KMS-11 (cell line): ENCODE measurements around the gene PPARG.
A peak's percentile ranks its signal among the peaks of the same experiment; 100 is the strongest.

Experiments used
- H2AFZ ChIP-seq: fragments of 200-600 bp; sonication (generic); 2 replicates; pipeline ENCODE4 v1.6.1; 2016; ENCODE audit warnings: antibody characterized with exemption, mixed run types, low read depth
- H3K27ac ChIP-seq: fragments of 200-600 bp; sonication (generic); 2 replicates; pipeline ENCODE4 v1.6.1; 2016; ENCODE audit warnings: mild to moderate bottlenecking, mixed run types
- H3K27me3 ChIP-seq: fragments of 200-600 bp; sonication (generic); 2 replicates; pipeline ENCODE4 v1.6.1; 2017; ENCODE audit warnings: mild to moderate bottlenecking, low read depth, mixed run types, moderate library complexity; ENCODE audit not compliant: insufficient read depth
- H3K36me3 ChIP-seq: fragments of 200-600 bp; sonication (generic); 2 replicates; pipeline ENCODE4 v1.6.1; 2017; ENCODE audit warnings: mild to moderate bottlenecking, mixed run types; ENCODE audit not compliant: insufficient read depth
- H3K4me1 ChIP-seq: fragments of 200-600 bp; sonication (generic); 2 replicates; pipeline ENCODE4 v1.6.1; 2016; ENCODE audit warnings: mild to moderate bottlenecking, low read depth, mixed run types; ENCODE audit not compliant: poor library complexity, severe bottlenecking
- H3K4me2 ChIP-seq: fragments of 200-600 bp; sonication (generic); 2 replicates; pipeline ENCODE4 v1.7.0; 2016; ENCODE audit warnings: mild to moderate bottlenecking, mixed run types
- H3K4me3 ChIP-seq: fragments of 200-600 bp; sonication (generic); IDR thresholded peaks from 2 replicates; pipeline ENCODE4 v1.6.1; 2017; ENCODE audit warnings: low read depth, low read length, mixed read lengths; ENCODE audit not compliant: insufficient read depth
- H3K79me2 ChIP-seq: fragments of 200-600 bp; sonication (generic); 2 replicates; pipeline ENCODE4 v1.6.1; 2016; ENCODE audit warnings: low read depth, mixed run types; ENCODE audit not compliant: insufficient read depth
- H3K9ac ChIP-seq: fragments of 200-600 bp; sonication (generic); 2 replicates; pipeline ENCODE4 v1.6.1; 2016; ENCODE audit warnings: mild to moderate bottlenecking, mixed run types
- H4K20me1 ChIP-seq: fragments of 200-600 bp; sonication (generic); 2 replicates; pipeline ENCODE4 v1.6.1; 2016; ENCODE audit warnings: mild to moderate bottlenecking, mixed run types; ENCODE audit not compliant: insufficient read depth
- CTCF ChIP-seq: fragments of 200-600 bp; sonication (generic); conservative IDR thresholded peaks from 2 replicates; pipeline ENCODE4 v1.6.1; 2017; ENCODE audit warnings: low read depth, mild to moderate bottlenecking, antibody characterized with exemption, low read length, moderate library complexity, mixed read lengths

PPARG gene

GRCh38 chr3:12479919-12480427 is 191.1 kb downstream of the PPARG start:
- Histone ChIP-seq H2AFZ (peak overlapping the region; percentile 66), H3K4me2 (no peak overlapping the region), H3K36me3 (no peaks in the 10 kb centered on the region), H4K20me1 (no peaks in the 10 kb centered on the region), H3K27me3 (no peaks in the 10 kb centered on the region), H3K9ac (no peak overlapping the region), H3K27ac (no peak overlapping the region), H3K79me2 (peaks cover under 1% of the 10 kb centered on the region; the same call in 1 of the 2 replicates), H3K4me1 (peaks cover 5% of the 10 kb centered on the region), H3K4me3 (no peak overlapping the region)
- peak; percentile 73 for TF ChIP-seq CTCF

GRCh38 chr3:12483410-12483809 is 194.5 kb downstream of the PPARG start:
- H3K4me2 ChIP-seq, result peak overlapping the region; percentile 64
- H3K27ac ChIP-seq, result peak overlapping the region; percentile 77
- H3K4me3 ChIP-seq, result peak overlapping the region; percentile 54
- H3K9ac ChIP-seq, result peak overlapping the region; percentile 82
- no peaks in the 10 kb centered on the region for H4K20me1 ChIP-seq
- peaks cover 12% of the 10 kb centered on the region for H3K79me2 ChIP-seq
- H3K36me3 ChIP-seq, result no peaks in the 10 kb centered on the region
- peaks cover 12% of the 10 kb centered on the region for H3K4me1 ChIP-seq
- no peak for TF ChIP-seq CTCF
- peak overlapping the region; percentile 89 for H2AFZ ChIP-seq
- H3K27me3 ChIP-seq, result no peaks in the 10 kb centered on the region

- peak overlapping the region; percentile 82 for H3K9ac ChIP-seq
- H3K4me2 ChIP-seq, result peak overlapping the region; percentile 64
- no peaks in the 10 kb centered on the region for H3K27me3 ChIP-seq
- peak overlapping the region; percentile 54 for H3K4me3 ChIP-seq
- H3K79me2 ChIP-seq, result peaks cover 12% of the 10 kb centered on the region
- H3K4me1 ChIP-seq, result peaks cover 12% of the 10 kb centered on the region
- no peaks in the 10 kb centered on the region for H4K20me1 ChIP-seq
- peak overlapping the region; percentile 89 for H2AFZ ChIP-seq
- TF ChIP-seq CTCF, result no peak
- peak overlapping the region; percentile 77 for H3K27ac ChIP-seq
- H3K36me3 ChIP-seq, result no peaks in the 10 kb centered on the region
Measured at GRCh38 chr3:12483872-12484197, 195.0 kb downstream of the PPARG start.
